Mammary epithelial cell (primary cell): Measurements from ENCODE around the gene XPO6.

Source experiments
- EZH2 ChIP-seq: IDR thresholded peaks from 2 replicates; pipeline ENCODE4 v1.6.1; 2012; ENCODE audit warnings: low read length, inconsistent platforms, borderline replicate concordance
- TF ChIP-seq, protein P1 (sequence below), 2 donors: IDR thresholded peaks in 1 of 2; conservative IDR thresholded peaks in 1 of 2; 2 replicates each; pipeline ENCODE4 v1.5.1; 2011 to 2012; ENCODE audit warnings: inconsistent platforms in 2 of 2, low read length in 2 of 2, mild to moderate bottlenecking in 2 of 2, control low read depth in 1 of 2, low read depth in 1 of 2; ENCODE audit not compliant: insufficient read depth in 1 of 2; ENCODE audit errors: extremely low read depth in 1 of 2

DNA sequence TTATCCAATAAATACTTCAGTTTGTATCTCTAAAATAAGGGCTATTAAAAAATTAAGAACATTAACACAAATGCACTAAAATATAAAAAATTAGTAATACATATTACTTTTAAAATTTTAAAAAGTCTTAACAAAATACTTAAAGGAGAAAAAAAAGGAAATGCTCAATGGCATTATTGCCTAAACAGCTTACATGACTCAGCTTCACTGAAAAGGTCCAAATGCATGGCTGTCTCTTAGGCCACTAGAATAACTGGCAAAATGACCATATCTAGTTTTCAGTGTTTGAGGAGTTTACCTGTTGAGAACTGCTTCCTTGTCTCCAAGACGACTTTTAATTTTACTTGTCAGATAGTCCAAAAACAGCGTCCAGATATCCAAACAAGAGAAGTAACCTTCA lies 66.0 kb downstream of the XPO6 start:
- TF ChIP-seq, protein P1, sequence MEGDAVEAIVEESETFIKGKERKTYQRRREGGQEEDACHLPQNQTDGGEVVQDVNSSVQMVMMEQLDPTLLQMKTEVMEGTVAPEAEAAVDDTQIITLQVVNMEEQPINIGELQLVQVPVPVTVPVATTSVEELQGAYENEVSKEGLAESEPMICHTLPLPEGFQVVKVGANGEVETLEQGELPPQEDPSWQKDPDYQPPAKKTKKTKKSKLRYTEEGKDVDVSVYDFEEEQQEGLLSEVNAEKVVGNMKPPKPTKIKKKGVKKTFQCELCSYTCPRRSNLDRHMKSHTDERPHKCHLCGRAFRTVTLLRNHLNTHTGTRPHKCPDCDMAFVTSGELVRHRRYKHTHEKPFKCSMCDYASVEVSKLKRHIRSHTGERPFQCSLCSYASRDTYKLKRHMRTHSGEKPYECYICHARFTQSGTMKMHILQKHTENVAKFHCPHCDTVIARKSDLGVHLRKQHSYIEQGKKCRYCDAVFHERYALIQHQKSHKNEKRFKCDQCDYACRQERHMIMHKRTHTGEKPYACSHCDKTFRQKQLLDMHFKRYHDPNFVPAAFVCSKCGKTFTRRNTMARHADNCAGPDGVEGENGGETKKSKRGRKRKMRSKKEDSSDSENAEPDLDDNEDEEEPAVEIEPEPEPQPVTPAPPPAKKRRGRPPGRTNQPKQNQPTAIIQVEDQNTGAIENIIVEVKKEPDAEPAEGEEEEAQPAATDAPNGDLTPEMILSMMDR (conservative IDR thresholded peaks at IDR 0.05 in 1 of 2, IDR thresholded peaks at IDR 0.05 in 1 of 2; ENCODE audit: extremely low read depth in 1 of 2, insufficient read depth in 1 of 2, low read depth in 1 of 2, low read length in 2 of 2) = no peak
- no peak for TF ChIP-seq EZH2
